NCI-H1417 (cell line): ENCODE measurements around the gene CCT7.

Experiments used
- DNase-seq, 3 experiments: peaks; one replicate each; lab custom pipeline; 2025; lab: John Stamatoyannopoulos, UW

CCT7 gene

DNA sequence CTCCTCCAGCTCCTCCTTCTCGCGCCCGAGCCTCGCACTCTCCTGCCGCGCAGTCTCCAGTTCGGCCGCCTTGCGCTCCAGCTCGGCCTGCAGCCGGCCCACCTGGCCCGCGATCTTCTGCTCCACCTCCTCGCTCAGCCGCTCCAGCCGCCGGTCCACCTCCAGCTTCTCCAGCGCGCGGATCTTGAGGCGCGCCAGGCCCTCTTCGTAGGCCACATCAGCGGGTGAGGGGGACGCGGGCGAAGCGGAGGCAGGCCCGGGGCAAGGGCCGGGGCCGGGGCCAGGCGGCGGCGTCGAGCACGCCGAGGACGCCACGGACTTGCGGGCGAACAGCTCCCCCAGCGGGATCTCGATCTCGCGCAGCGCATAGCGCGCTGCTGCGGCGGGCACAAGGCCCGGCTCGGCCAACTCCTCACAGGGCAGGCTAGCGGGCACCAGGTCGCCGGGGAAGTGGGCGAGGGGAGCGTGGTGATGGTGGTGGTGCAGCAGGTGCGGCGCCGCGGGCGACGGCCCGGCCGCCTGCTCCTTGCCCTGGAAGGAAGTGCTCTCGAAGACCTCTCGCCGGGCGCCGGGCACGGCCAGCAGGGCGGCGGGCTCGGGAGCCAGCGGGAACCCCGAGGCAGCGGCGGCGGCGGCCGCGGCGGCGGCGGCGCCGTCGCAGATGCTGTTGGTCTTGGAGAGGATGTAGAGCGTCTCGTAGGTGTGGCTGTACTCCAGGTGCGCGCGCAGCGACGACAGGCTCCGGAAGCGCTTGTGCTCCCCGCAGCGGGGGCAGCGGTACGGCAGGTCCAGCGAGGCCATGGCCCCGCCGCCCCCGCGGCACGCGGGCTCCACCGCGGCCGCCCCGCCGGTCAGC, 35.0 kb downstream of the CCT7 start:
- DNase-seq: peak; percentile 67 to 96 (median 96)

DNA sequence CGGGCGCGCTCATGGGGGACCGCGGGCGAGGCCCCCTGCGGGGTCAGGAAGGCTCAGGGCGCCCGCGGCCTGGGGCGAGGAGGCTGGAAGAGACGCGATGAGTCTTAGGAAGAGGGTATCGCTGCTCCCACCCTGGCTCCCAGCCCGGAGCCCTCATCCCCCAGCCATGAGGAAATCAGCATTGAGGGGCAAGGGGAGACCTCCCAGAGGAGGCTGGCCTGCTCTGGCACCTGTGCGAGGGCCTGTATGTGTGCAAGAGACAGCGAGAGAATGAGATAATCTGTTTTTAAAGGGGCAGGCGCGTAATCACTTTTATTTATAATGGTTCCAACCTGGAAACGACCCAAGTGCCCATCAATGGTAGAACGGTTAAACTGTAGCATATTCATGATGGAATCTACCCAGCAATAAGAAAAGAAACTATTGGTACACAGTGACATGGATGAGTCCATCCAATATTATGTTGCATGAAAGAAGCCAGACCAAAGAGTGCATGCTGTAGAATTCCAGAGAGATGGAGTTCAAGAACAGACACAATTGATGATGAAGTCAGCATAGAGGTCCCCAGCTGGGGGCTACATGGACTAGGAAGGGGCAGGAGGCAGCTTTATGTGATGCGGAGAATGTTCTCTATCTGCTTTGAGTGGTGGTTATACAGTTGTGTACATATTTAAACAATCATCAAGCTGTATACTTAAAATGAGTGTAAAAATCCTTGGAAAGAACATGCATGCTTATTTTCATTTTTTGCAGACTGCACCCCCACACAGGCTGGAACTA, 35.8 kb downstream of the CCT7 start:
- DNase-seq: peak in 1 of 3 experiments; percentile 78

DNA sequence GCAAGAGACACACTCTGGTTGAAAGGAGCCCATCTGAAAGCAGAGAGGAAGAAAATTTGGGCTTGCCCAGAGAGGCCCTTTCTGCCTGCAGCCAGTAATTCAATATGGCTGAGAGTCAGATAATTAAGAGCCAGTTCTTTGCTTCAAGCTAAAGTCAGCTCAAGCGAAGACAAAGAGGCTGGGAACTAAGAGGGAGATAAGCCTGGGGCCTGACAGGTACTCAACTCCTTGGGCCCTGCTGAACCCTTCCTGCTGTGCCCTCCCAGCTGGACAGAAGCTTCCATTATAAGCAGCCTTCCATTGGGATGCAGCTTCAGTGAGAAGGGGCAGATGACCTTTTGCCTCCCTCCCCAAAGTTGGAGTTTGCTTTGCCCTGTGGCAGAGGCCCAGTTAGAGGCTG, 38.2 kb downstream of the CCT7 start:
- no peak for DNase-seq

DNA sequence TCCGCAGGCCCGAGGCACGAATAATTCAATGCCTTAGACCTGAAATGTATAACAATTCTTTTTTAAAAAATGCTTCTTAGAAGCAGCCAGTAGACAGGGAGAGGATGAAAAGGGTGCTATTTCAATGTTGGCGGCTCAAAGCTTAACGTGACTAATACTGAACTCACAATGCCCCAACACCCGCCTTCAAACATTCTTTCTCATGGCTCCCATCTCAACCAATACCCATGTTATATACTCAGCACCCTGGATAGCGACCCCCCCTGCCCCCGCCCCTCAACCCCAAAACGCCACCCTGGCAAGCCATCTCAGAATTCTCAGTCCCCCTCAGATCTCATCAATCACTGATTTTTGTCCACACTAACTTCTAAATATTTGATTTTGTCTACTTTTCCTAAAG, 45.7 kb downstream of the CCT7 start:
- DNase-seq: no peak

DNA sequence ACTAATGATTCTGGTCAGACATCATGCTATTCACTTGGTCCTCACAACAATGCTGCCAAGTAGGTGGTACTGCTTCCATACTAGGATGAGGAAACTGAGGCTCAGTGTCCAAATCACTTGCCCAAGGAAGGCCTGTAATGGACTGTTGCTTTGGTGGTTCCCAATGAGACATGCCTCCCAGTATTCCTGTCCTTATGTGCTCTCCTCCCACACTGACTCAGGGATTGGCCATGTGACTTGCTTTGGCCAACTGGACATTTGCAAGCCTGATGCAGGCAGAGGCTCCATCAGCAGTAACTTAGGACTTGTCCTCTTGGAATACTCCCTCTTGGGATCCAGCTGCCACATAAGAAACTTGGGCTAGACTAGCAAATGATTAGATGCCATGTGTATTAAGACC, 47.1 kb downstream of the CCT7 start:
- DNase-seq: no peak

DNA sequence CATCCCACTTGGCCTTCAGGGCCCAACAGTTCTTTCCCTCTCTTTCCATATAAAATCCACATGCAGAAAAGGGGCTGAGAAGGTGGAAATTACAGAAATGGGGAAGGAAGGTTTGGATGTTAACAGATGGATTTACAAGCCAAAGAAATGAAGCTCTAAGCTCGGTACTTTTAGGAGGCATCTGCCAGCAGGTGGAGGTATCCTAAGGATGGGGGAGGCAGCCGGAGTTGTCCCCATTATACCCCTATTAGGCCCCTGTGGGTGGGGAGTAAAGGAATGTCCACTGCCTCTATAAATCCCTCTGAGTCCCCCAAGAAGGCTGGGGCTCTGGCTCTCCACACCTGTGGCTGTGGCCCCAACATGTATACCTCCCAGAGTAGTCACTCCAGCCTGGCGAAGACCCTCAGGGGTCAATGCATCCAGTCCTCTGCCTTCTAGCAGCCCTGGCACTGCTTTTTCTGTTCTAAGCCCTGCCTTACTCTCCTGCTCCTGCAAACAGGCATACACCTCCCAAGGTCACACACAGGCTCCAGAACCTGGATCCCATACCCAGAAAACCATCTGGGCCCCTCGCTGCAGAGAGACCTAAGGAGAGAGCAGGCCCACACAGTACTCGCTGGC, 48.9 kb downstream of the CCT7 start:
- peak in 1 of 3 experiments; percentile 29 for DNase-seq

DNA sequence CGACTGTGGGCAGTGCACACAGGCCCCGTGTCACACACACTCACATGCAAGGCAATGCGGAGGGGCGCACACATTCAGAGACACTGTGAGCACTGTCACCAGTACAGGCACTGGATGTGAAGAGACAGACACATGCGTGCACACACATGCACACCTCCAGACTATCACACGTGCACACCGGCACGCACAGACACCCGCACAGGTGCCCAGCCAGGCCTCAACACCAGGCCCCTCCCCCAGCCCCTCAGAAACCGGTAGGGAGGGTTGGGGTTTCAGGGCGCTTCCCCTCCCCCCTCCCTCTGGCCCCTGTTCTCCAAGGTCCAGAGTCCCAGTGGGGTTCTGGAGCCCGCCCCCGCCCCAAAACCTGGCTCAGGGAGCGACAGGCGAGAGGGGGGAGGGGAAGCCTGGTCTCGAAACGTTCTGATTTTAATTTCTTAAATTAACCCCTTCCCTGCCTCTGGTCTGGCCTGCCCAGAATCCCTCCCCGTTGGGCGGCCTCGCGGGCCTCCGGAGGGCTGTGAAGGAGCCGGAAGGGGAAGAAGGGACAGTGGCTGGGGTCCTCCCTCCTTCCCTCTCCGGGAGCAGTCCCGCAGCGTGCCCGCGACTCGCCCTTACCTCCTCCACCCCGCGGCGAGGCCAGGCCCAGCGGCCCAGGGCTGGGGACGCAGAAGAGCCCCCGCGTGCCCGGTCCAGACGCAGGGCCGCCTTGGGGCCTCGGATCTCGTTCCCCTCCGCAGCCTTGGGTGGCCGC, 49.6 kb downstream of the CCT7 start:
- peak in 2 of 3 experiments; percentile 66 to 70 for DNase-seq

DNA sequence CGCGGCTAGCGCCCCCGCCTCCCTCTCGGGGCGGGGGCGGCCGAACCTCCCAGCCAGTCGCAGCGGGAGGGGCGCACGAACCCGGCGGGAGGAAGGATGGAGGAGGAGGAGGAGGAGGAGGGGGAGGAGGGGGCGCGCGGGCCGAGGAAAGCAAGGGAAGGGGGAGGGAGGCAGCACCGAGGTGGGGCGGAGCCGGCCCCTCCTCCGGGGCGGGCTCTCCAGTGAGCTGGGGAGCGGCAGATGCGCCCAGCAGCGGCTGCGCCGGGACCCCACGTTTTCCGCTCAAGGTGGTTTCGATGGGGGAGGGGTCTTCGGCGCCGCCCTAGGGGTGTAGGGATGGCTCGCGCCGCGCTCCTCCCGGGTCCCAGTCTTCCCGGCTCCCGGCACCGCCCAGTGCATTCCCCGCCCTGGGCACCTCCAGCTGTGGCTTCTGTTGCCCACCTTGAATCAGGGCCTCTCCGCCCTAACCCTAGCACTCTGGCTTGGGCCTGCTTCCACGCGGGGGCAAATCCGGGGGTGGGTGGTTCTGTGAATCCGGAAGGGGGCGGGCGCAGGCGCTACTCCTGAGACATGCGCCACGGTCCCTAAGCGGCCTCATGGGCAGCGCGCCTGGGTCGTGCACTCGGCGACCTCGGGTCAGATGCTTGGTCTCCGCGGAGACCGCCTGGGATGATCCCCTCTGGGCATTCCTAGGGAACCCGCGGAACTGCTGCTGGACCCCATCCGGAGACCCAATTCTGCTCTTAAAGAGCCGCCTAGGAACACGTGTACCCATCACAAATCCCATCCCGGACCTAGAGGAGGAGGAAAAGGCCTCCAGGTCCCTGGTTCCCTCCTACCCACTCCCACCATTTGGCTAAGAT, 50.4 kb downstream of the CCT7 start, which contains the start of gene FBXO41:
TSS of gene FBXO41 (minus strand) at position 183 of the 863 bp plus-strand sequence. CDS start 14,848 bp downstream, outside the sequence.
- peak; percentile 42 to 87 (median 83) for DNase-seq

DNA sequence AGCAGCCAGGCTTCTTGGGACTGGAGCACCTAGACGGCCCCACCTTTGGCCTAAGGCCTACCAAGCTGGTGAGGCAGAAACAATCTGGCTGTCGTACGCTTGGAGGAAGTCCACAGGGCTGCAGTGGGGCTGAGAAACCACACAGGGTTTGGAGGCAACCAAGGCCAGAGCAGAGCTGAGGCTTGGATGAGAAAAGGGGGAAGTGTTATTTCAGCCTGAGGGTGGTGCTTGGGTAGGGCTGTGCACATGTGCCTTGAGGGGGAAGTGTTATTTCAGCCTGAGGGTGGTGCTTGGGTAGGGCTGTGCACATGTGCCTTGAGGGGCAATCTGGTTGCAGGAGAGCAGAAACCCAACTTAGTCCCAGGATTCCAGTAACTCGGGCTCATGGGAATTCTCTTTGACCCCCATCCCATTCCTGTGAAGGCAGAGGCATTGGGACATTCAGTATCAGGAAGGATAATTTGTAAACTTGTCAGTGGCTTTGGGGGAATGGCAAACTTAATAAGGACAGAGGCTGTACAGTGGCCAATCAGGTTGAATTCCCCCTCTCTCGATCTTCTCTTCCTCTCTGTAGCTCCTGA, 51.1 kb downstream of the CCT7 start:
- DNase-seq: no peak

DNA sequence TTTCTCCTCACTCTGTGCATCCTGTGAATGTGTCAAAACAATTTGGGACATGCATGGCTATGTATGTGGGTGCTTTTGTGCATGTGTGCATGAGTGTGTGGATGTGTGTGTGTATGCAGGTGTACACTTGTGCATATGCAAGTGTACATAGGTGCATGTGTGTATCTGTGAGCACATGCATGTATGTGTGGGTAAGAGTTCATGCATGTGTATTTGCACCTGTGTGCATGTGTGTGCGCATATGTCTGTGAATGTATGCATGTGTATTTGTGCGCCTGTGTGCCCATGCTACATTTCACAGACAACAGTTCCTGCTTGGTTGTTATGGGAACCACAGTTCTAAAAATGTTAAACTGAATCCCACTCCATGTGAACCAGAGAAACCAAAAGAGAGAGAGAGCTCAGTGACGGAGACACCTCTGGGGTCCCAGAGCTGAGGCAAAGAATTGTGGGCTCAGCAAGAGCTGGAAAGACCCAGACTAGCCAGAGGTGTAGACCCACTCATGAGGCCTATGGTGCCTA, 52.1 kb downstream of the CCT7 start:
- no peak for DNase-seq

DNA sequence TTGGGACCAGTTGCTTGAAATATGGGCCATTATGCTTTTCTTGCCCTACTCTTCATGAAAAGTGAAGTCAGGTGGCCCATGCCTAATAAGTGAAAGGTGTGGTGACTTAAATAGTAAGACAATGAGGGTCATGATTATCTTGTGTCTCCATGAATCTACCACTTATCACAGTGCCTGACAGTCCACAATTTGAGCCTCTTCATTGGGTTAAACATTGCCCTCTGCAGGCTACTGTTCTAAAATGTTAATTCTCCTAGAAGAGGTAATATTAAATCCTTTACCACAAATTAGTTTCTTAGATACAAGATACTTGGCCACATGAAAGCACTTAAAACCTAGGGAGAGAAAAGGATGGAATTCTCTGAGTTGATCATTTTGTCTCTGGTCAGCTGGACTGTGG, 55.2 kb downstream of the CCT7 start:
- DNase-seq: no peak

DNA sequence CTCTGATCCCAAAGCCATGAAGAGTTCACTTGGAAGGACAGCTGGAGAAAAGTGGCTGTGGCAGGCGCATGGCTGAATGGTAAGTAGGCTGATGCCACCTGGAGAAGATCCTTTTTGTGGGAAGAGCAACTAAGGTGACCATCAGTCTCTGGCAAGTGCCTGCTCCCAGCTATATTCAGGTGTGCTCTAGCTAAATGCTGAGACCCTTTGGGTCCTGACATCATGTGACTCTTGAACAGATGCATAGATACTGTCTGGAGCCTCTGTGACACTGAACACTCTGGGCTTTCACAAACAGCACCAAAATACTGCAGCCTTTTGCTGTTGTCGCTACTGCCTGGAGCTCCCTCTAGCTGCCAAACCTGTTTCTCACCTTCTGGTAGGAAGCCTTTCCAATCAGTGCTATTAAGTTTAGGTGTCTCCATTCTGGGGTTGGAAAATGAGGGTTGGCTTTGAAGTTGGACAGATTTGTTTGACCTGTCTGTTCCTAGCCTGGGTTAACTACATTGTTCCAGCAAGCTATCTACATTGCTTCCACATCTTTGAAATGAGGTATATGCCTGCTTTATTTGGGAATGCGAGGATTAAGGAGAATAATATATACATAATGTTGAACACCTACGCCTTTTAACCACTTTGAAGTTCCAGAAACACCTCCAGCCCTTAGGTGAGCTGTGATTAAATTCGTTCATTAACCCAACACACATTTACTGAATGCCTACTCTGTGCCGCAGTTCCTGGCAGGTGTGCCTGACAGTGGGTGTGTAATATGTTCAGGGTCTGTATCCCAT, 56.1 kb downstream of the CCT7 start:
- peak; percentile 5 to 85 (median 70) for DNase-seq

DNA sequence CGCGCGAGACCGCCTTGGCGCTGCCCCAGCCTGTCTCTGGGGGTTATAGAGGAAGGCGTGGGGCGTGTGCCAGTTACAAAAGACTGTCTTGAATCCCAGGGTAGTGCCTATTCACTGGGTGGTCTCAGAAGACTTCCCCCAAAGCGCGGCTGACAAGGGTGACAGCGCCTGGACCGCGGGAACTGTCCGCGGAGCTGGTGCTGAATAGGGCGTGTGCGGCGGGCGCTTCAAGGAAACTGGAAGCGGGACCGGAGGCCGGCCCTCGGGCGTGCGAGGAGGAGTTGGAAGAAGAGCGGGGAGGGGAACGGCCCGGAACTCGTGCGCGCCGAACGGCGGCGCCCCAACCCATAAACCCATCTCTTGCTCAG, 57.0 kb downstream of the CCT7 start:
- DNase-seq: no peak

DNA sequence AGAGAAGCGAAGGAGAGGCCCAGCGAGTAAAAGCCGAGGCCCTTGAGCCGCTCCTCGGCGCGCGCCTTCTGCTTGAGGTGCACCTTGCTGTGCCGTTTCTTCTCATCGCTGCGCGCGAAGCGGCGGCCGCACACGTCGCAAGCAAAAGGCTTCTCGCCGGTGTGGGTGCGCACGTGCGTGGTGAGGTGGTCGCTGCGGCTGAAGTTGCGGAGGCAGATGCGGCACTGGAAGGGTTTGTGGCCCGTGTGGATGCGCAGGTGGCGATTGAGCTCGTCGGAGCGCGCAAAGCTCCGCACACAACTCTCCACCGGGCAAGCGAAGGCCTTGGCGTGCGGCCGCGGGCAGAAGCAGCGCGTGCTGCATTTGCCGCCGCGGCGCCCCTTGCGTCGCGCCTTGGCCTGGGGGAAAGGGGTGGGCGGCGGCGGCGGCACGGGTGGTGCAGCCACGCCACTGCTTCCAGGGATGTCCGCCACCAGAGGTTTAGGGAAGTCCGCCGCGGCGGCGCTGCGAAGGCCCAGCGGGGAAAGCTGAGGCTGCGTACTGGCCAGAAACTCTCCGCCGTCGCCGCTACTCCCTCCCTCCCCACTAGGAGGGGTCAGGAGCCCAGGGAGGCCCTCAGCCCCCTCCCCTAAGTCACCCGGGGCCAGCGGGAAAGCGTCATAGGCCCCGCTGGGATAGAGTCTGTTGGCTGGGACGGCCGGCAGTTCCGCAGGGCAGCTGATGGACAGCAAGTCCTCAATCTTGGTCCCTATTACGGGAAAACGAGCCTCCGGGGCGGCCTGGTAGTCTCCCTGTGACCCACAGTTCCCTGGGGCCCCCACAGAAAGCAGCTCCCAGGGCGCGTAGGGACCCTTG, 57.6 kb downstream of the CCT7 start:
- DNase-seq: peak in 2 of 3 experiments; percentile 87 to 91

DNA sequence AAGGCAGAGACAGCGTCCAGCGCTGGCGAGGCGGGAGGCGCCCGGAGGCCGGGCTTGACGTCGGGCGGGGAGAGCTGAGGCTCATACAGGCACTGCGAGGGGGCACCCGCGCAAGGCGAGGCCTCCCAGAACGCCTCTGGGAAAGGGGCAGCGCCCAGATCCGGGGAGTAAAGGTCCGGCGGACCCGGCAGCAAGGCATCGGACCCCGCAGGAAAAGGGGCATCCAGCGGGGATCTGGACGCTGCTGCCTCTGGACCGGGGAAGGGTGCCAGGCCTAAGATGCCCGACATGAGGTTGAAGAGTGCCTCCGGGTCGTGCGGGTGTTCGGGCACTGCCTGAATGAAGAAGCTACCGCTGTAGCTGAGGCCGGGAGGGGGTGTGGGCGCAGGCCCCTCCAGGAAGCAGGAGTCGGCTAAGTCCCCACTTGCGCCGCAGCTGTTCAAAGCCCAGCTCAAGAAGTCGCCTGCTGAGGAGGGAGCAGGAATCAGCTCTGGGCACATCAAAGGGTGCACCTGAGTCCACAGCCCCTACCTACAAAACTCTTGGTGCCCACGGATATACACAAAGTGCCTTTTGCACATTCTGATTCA, 58.3 kb downstream of the CCT7 start:
- DNase-seq: peak in 1 of 3 experiments; percentile 60

DNA sequence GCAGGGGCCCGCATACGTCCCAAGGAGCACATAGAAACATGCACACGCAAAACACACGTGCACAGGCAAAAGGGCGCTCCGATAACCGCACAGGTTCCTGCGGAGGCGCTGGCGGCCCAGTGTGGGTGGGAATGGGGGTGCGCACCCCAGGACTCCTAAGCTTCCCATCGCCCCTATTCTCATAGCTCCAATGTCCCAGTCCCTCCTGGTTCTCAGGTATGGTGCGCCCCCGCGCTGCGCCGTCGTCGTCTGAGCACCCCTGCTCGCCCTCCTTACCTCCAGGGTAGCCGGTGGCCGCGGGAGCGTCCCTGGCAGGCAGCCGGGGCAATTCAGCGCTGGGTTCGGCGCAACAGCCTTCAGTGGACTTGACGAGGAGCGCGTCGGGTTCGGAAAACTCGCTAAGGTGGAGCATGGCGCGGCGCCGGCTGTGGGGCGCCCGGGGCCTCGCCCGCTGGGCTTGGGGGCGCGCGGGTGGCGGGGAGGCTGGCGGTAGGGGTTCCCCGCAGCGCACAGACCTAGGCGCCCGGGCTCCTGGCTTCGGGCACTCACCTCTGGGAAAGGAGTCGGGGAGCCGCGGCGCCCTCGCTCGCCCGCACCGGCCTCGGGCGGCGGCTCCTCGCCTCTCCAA, 58.9 kb downstream of the CCT7 start:
- DNase-seq: peak in 2 of 3 experiments; percentile 70 to 72

DNA sequence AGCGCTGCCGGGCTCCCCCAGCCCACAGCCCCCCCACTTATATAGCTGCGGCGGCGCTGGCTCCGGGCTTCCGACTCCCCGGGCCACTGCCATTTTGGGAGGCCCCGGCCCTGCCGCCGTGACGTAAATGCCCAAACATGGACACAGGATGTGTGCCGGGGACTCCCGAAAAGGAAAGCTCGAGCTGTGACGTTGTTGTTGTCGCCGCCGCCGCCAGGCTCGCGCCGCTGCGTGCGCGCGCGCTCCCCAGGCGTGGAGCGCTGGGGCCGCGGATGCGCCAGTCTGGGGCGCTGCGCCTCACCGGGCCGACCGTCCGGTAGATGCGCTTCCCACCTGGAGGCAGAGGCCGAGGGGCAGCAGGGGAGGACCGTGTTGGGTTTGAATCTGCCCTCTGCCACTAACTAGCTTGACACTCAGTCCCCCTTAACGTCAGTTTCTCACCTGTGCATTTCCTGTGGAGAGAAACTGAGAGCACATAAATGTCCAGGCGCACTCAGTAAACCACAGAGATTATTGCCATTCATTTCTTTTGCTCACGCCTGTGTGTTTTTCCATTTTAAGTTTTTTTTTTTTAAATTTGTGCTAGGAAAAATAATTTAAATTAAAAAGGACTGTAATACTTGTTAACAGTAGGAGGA, 59.5 kb downstream of the CCT7 start, which contains the start of gene EGR4:
TSS of gene EGR4 (minus strand) at position 15 of the 638 bp plus-strand sequence. CDS start 231 bp downstream, outside the sequence.
- peak; percentile 49 to 94 (median 93) for DNase-seq
